ENCODE data around the gene XRCC4.
"Not testable (repeated sequence)": the region's sequence is repeated elsewhere in the genome, so short reads cannot be mapped to it uniquely, and the experiment has no call there.

XRCC4 gene

GRCh38 chr5:83050723-83051340 lies 26.5 kb upstream of the XRCC4 start:
- TF ChIP-seq CTCF (IDR thresholded peaks at IDR 0.05) = no peak
- no peak overlapping the region for H3K27ac ChIP-seq
- no peak for DNase-seq (ENCODE audit: low spot score)
- H3K4me3 ChIP-seq = no peak overlapping the region

GRCh38 chr5:83055166-83055565 lies 22.2 kb upstream of the XRCC4 start:
- Histone ChIP-seq H3K4me3 (no peak overlapping the region), H3K27ac (no peak overlapping the region)
- no peak for DNase-seq (ENCODE audit: low spot score)
- TF ChIP-seq CTCF (IDR thresholded peaks at IDR 0.05) = no peak

GRCh38 chr5:83058726-83059125 lies 18.6 kb upstream of the XRCC4 start:
- no peak for TF ChIP-seq CTCF (IDR thresholded peaks at IDR 0.05)
- H3K4me3 ChIP-seq = no peak overlapping the region
- no peak for DNase-seq (ENCODE audit: low spot score)
- H3K27ac ChIP-seq = no peak overlapping the region

- no peak for DNase-seq (ENCODE audit: low spot score)
- no peak overlapping the region for H3K27ac ChIP-seq
- TF ChIP-seq CTCF (IDR thresholded peaks at IDR 0.05) = no peak
- H3K4me3 ChIP-seq = no peak overlapping the region
Measured at GRCh38 chr5:83059341-83059740, 18.0 kb upstream of the XRCC4 start.

GRCh38 chr5:83066548-83067110 lies 10.7 kb upstream of the XRCC4 start:
- TF ChIP-seq CTCF (IDR thresholded peaks at IDR 0.05) = no peak
- no peak overlapping the region for H3K4me3 ChIP-seq
- DNase-seq (ENCODE audit: low spot score) = no peak
- no peak overlapping the region for H3K27ac ChIP-seq

- DNase-seq (ENCODE audit: low spot score); H3K4me3 ChIP-seq; H3K27ac ChIP-seq: not testable (repeated sequence)
Measured at GRCh38 chr5:83067377-83067776, 10.0 kb upstream of the XRCC4 start.

GRCh38 chr5:83069096-83069799 lies 8.1 kb upstream of the XRCC4 start:
- H3K4me3 ChIP-seq = no peak overlapping the region
- no peak for DNase-seq (ENCODE audit: low spot score)
- no peak for TF ChIP-seq CTCF (IDR thresholded peaks at IDR 0.05)
- H3K27ac ChIP-seq = no peak overlapping the region
